Testis (tissue), 3 donors: ENCODE results near the gene STAG1. TPM values are rescaled to one million over a fixed set of nuclear protein-coding genes. Genes with fewer than 3 reads are reported as not detected.

Experiments
- DNase-seq: peaks from one replicate; pipeline ENCODE4 v3.0.0-alpha.2; 2019
- H3K27ac ChIP-seq, 2 donors: fragments of 200-600 bp; sonication (generic); one replicate each; pipeline ENCODE4 v1.5.1; 2019
- H3K27me3 ChIP-seq: fragments of 200-600 bp; sonication (generic); one replicate; pipeline ENCODE4 v1.5.1; 2019
- H3K36me3 ChIP-seq: fragments of 200-600 bp; sonication (generic); one replicate; pipeline ENCODE4 v1.5.1; 2017; ENCODE audit warnings: low read depth; ENCODE audit errors: missing control alignments
- H3K4me1 ChIP-seq: fragments of 200-600 bp; sonication (generic); one replicate; pipeline ENCODE4 v1.5.1; 2019
- H3K4me3 ChIP-seq, 2 donors: fragments of 200-600 bp; sonication (generic); one replicate each; pipeline ENCODE4 v1.5.1; 2017 to 2019
- H3K9me3 ChIP-seq: fragments of 200-600 bp; sonication (generic); one replicate; pipeline ENCODE4 v1.5.1; 2017
- CTCF ChIP-seq, 3 experiments: fragments of 450-650 bp in 2 of 3; fragments of 200-600 bp in 1 of 3; sonication (generic) in 1 of 3; IDR thresholded peaks; one replicate each; pipeline ENCODE4 v1.5.1; 2016 to 2019; ENCODE audit warnings: antibody characterized with exemption in 3 of 3, mild to moderate bottlenecking in 2 of 3, moderate library complexity in 1 of 3
- POLR2A ChIP-seq: fragments of 450-650 bp; IDR thresholded peaks from one replicate; pipeline ENCODE4 v1.6.1; 2017; ENCODE audit warnings: antibody characterized with exemption, mild to moderate bottlenecking, moderate library complexity
- WGBS, 2 donors: methylation state at CpG; one replicate each; pipeline ENCODE4 v1.1.5; 2018; 5-methylcytosine and 5-hydroxymethylcytosine counted together
- intact Hi-C: fragments of 100-400 bp; cut with DNase I; formaldehyde crosslinking; loops from one replicate; pipeline ENCODE4 v1.15.1; 2023; ENCODE audit warnings: low total_unique reads
- polyA plus RNA-seq: library from polyadenylated mRNA; stranded (reverse); fragments of 350-450 nt; fragmentation: Illumina TruSeq; extraction: RNeasy Lipid Tissue Mini Kit (QIAGEN cat#74804); gene quantifications from one replicate; pipeline ENCODE4 v1.2.3, GENCODE V29; 2014; ENCODE audit warnings: low read depth, low replicate concordance; ENCODE audit not compliant: insufficient read depth
- total RNA-seq, 2 donors: library from RNA; depleted of rRNA; stranded (reverse); fragments of >200 nt; gene quantifications; one replicate each; pipeline ENCODE4 v1.2.3, GENCODE V29; 2016

STAG1 gene
- total and polyA plus RNA-seq, 3 donors from 2014 or later, result 14.3 to 45.3 (median 40.2) TPM

DNA sequence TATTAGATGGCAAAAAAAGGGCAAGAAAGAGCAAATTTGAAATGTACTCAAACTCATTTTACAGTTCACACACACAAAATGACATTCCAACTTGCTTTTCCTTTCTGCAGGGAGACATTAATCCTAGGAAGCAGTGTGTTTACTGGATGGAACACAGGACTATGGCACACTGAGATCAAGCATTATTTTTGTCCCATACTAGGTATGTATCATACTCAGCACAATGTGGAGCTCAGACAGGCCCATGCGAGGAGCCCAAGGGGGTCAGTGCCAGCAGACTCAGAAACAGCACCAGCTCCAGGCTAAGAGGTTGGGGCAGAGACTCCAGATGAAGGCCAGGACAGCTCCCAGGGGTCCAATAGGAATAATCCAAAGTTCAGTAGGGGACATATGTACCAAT lies 36.0 kb upstream of the STAG1 start:
- TF ChIP-seq POLR2A (no peak), CTCF (IDR thresholded peaks at IDR 0.05) (no peak)

GRCh38 chr3:136787349-136787748 lies 35.2 kb upstream of the STAG1 start:
- Histone ChIP-seq H3K4me3 (no peak overlapping the region), H3K27me3 (no peaks in the 10 kb centered on the region), H3K36me3 (no peaks in the 10 kb centered on the region), H3K27ac (peak overlapping the region in 1 of 2 donors; percentile 63), H3K9me3 (no peaks in the 10 kb centered on the region), H3K4me1 (peaks cover 12% of the 10 kb centered on the region)
- intact Hi-C loops, result no loop called here
- TF ChIP-seq POLR2A (no peak), CTCF (IDR thresholded peaks at IDR 0.05) (no peak)
- whole genome bisulfite sequencing, 2 donors, result 29 to 32% methylated on average over 2 of the region's 2 CpGs
- peak; percentile 18 for DNase-seq

More for the DNA sequence above, 36.0 kb upstream of the STAG1 start:
- Histone ChIP-seq H3K9me3 (no peaks in the 10 kb centered on the region), H3K27ac (no peak overlapping the region), H3K4me1 (peaks cover 12% of the 10 kb centered on the region), H3K36me3 (no peaks in the 10 kb centered on the region), H3K4me3 (no peak overlapping the region), H3K27me3 (no peaks in the 10 kb centered on the region)
- no peak for DNase-seq
- intact Hi-C loops, result no loop called here
- 100% methylated on average over 1 of the region's 1 CpG for WGBS, 2 donors

- no peak for DNase-seq
- Histone ChIP-seq H3K4me3 (no peak overlapping the region), H3K27me3 (no peaks in the 10 kb centered on the region), H3K4me1 (peaks cover 12% of the 10 kb centered on the region), H3K9me3 (no peaks in the 10 kb centered on the region), H3K27ac (no peak overlapping the region), H3K36me3 (no peaks in the 10 kb centered on the region)
- 78 to 80% methylated on average over 5 of the region's 5 CpGs for WGBS, 2 donors
- intact Hi-C loops, result no loop called here
- no peak for TF ChIP-seq CTCF (IDR thresholded peaks at IDR 0.05)
These were observed 31.6 kb upstream of the STAG1 start for GRCh38 chr3:136783708-136784191.

DNA sequence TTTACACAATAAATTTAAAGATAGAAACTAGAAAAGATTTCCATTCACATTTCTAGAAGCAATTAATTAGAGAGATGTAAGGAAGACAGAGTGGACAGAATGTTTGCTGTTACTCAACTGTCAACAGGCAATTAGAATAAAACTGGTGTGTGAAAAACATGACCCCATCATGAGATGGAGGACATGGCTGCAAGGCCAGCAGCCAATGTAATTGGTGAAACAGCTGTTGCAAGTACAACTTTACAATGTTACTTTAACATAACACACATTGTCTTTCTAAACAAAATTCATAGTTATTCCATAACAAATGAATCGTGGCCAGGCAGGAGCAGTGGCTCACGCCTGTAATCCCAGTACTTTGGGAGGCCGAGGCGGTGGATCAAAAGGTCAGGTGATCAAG lies 28.6 kb upstream of the STAG1 start:
- WGBS, 2 donors, result 69 to 80% methylated on average over 4 of the region's 4 CpGs
- Histone ChIP-seq H3K27ac (no peak overlapping the region), H3K4me3 (no peak overlapping the region), H3K9me3 (no peaks in the 10 kb centered on the region), H3K4me1 (no peaks in the 10 kb centered on the region), H3K27me3 (no peaks in the 10 kb centered on the region), H3K36me3 (no peaks in the 10 kb centered on the region)
- no peak for DNase-seq
- TF ChIP-seq POLR2A, result no peak
- no peak for TF ChIP-seq CTCF (IDR thresholded peaks at IDR 0.05)
- intact Hi-C loops, result no loop called here

- intact Hi-C loops, result no loop called here
These were observed 26.7 kb upstream of the STAG1 start for GRCh38 chr3:136778865-136779264.

More at GRCh38 chr3:136778865-136779264, 26.7 kb upstream of the STAG1 start:
- Histone ChIP-seq H3K27ac (no peak overlapping the region), H3K4me1 (no peaks in the 10 kb centered on the region), H3K4me3 (no peak overlapping the region), H3K36me3 (no peaks in the 10 kb centered on the region), H3K9me3 (no peaks in the 10 kb centered on the region), H3K27me3 (no peaks in the 10 kb centered on the region)
- TF ChIP-seq CTCF (IDR thresholded peaks at IDR 0.05) (no peak), POLR2A (no peak)
- no peak for DNase-seq
- WGBS, 2 donors, result 56 to 66% methylated on average over 4 of the region's 4 CpGs
